ENCODE measurements around the gene RHBDD3.

Gene RHBDD3

DNA sequence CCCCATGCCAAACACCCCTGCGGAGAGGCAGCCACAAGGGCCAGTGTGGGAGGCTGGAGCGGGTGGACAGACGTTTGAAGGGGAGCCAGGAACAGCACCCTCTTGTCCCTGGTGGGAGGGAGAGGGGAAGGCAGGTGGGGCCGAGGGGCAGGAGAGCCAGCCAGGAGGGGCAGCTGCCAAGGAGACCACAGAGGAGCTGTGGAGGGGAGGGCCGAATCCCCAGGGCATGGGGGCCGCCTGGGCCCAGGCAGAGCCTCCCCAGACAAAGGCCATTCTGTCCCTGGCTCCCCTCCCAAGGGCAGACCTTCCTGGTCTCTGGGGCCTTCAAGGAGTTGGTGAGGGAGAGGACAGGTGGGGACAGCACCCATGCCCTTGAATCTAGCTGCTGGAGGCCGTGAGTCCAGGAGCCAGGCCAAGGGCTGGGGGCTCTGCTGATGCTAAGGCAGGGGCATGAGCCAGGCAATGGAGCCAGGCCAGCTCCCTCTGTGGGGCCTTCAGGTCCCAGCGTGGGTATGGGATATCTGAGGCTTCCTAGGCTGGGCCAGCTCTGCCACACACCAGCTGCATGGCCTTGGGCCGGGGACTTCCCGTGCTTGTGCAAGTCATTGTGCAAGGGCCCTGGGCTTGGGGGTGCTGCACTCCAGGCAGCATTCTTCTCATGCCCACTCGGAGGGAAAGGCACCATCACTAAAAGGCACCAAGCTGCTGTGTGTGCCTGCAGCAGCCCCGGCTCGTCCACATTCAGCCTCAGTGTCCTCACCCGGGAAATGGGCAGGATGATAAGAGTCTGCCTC is 50.7 kb downstream of the RHBDD3 start:
- DNase-seq, result no peak

DNA sequence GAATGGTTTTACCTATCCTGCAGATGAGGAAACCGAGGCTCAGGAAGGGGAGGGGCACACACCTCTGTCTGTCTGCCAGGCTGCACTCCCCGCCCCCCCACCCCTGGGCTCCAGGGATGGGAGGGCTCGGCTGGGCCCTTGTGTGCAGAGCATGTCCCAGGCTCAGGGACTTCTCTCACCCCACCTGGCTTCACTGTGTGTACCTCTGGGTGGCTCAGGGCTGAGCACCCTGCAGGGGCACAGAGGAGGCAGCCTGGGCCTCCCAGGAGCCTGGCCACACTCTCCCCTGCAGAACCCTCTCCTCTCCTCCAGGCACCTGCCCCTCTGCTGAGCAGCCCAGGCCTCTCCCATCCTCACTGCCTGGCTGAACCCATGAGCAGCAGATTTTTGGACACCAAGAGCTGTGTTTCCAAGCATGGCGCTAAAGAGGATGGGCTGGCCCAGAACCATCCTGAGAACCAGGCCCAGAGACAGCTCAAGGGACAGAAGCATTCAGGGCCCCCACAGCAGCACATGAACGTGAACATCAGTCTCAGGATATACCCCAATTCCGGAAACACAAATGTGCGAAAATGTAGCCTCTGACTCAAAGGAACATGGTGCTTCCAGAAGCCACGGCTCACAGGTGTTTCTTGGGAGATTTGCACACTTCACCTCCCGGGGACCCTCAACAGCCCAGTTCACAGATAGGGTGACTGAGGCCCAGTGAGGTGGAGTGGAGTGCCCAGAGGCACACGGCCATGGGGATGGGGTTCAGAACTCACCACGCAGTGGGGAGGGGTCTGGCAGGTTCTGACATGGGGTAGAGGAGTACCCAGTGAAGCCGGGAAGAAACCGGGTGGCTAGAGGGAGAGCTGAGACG is 51.5 kb downstream of the RHBDD3 start:
- no peak for DNase-seq

DNA sequence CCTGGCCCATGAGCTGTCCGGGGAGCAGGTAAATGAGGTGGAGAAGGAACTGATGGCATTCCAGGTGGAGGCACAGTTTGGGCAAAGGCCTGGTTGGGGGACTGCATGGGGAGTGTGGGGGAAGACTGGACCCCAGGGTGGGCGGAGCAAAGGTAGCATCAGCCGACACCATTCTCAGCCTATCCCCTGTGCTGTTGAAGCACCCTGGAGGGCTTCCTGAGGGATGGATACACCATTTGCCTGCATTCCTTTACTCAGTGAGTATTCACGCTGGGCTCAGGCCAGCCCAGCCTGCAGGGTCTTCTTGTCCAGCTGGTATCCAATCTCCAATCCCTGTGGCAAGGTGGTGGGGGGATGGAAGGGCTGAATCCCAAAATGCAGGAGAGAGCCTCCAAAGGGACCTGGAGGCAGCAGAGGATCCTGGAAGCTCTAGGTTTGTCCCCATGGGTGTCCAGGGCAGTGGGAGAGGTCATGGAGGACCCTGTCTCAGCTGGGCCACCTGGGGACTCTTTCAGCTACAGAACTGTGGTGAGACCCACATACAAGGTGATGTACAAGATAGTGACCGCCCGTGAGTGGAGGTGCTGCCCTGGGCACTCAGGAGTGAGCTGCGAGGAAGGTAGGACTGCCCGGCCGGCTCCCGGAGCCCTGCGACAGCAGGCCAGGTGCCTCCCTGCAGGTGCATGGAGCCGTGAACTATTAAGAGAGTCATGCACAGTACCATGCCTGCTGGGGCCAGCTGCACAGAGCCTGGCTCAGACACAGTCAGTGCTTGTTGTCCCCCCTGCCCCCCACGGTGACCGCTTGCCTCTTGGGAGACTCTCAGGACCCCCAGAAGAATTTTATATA is 52.5 kb downstream of the RHBDD3 start:
- no peak for DNase-seq

DNA sequence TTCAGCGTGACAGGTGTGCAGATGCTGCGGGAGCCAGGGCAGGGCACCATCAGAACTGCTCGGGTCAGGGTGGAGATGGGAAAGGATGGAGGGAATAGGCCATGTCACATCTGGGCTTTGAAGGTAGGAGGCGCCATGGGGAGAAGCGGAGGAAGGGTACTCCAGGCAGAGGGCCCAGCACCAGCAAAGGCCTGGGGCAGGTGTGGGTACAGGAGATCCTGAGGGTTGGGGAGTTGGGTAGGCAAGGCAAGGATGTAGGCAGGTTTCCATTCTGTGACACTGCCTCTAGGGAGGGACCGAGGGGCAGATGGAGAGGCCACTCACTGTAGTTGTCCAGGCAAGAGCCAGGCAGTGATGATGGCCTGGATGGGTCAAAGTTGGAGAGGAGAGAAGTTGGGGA is 53.5 kb downstream of the RHBDD3 start:
- no peak for DNase-seq

DNA sequence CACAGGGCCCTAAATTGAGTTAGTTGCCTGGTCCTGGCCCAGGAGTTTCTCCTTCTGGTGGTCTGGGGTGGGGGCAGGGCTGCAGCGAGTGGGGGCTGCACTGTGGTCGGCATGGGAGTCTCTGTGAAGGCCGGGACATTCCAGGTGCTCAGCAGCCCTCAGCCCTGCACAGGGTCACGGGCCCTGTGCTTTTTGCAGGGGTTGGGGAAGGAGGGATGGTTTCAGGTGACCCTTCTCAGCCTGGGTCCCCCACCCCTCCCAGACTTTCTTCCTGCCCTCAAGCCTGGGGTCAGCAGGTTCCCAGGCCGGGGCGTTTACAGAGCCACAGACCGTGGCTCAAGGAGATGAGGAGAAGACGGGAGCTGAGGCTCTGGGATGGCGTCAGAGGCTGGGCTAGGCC is 54.3 kb downstream of the RHBDD3 start:
- no peak for DNase-seq

DNA sequence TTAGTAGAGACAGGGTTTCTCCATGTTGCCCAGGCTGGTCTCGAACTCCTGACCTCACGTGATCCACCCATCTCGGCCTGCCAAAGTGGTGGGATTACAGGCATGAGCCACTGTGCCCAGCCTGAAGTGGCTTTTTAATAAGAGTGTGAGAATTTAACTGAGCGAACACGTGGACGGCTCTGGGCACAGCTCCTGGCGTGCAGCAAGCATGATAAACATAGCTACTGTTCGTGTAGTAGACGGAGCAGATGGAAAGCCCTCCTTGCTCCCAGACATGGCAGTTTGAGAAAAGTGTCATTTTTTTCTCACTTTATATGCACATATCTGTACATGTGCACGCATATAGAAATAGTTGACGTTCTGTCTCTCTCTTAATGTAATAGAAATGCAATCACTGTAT is 55.0 kb downstream of the RHBDD3 start:
- DNase-seq, result no peak

DNA sequence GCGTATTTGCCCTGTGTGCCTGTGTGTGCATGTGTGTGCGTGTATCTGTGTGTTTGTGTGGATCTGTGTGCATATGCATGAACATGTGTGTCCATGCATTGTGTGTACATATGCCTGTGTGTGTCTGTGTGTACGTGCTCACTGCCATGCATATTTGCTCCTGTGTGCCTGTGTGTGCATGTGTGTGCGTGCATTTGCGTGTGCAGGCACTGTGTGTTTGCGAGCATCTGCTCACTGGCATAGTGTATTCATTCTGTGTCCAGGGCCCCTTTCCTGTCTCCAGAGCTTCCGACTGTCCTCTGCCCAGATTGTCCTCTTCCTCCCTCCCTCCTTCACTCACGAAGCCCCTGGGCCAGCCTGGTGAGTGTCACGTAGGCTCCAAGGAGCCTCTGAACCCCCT is 56.3 kb downstream of the RHBDD3 start:
- DNase-seq, result no peak

DNA sequence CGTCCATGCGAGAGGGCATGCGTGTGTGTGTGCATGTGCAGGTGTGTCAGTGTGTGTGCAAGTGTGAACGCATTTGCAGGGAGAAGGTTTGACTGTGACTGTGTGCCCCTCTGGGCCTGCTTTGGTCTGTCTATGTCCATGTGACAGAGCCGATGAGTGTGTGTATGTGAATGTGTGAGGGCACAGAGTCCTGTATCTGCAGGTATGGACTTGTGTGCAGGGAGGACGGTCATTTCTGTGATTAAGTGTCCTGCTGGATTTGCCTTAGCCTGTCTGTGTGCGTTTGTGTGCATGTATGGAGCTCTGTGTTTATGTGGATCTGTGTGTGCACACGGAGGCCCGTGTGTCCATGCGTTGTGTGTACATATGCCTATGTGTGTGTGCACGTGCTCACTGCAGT is 56.7 kb downstream of the RHBDD3 start:
- no peak for DNase-seq
